ENCODE measurements around the gene FCHSD1.

Gene FCHSD1

GRCh38 chr5:141672841-141673813, 21.9 kb upstream of the FCHSD1 start:
- no peak for DNase-seq (ENCODE audit: low spot score)

- no peak for DNase-seq (ENCODE audit: low spot score)
Observed at GRCh38 chr5:141672071-141672840, 21.0 kb upstream of the FCHSD1 start.

GRCh38 chr5:141669520-141669919, 18.3 kb upstream of the FCHSD1 start:
- DNase-seq (ENCODE audit: low spot score), result no peak

GRCh38 chr5:141668601-141669265, 17.5 kb upstream of the FCHSD1 start:
- no peak for DNase-seq (ENCODE audit: low spot score)

- no peak for DNase-seq (ENCODE audit: low spot score)
Observed at GRCh38 chr5:141665995-141666940, 15.1 kb upstream of the FCHSD1 start.

- DNase-seq (ENCODE audit: low spot score), result peak; percentile 69
Observed at GRCh38 chr5:141664733-141665461, 13.7 kb upstream of the FCHSD1 start.

- no peak for DNase-seq (ENCODE audit: low spot score)
Observed at GRCh38 chr5:141663506-141663905, 12.3 kb upstream of the FCHSD1 start.

- DNase-seq (ENCODE audit: low spot score), result no peak
Observed at GRCh38 chr5:141662028-141662427, 10.8 kb upstream of the FCHSD1 start.

GRCh38 chr5:141657937-141658545, 6.8 kb upstream of the FCHSD1 start:
- DNase-seq (ENCODE audit: low spot score), result no peak

- DNase-seq (ENCODE audit: low spot score), result no peak
Observed at GRCh38 chr5:141657404-141657803, 6.2 kb upstream of the FCHSD1 start.

GRCh38 chr5:141656396-141656795, 5.2 kb upstream of the FCHSD1 start:
- no peak for DNase-seq (ENCODE audit: low spot score)

GRCh38 chr5:141655020-141655419, 3.8 kb upstream of the FCHSD1 start:
- no peak for DNase-seq (ENCODE audit: low spot score)

- no peak for DNase-seq (ENCODE audit: low spot score)
Observed at GRCh38 chr5:141654298-141654697, 3.1 kb upstream of the FCHSD1 start.

- DNase-seq (ENCODE audit: low spot score), result no peak
Observed at GRCh38 chr5:141651728-141652105, 499 bp upstream of the FCHSD1 start.

- no peak for DNase-seq (ENCODE audit: low spot score)
Observed at GRCh38 chr5:141649972-141650371, 1.2 kb downstream of the FCHSD1 start.

- DNase-seq (ENCODE audit: low spot score), result no peak
Observed at GRCh38 chr5:141649056-141649688, 2.0 kb downstream of the FCHSD1 start.

GRCh38 chr5:141647851-141648250, 3.4 kb downstream of the FCHSD1 start:
- DNase-seq (ENCODE audit: low spot score), result no peak

- no peak for DNase-seq (ENCODE audit: low spot score)
Observed at GRCh38 chr5:141647242-141647641, 4.0 kb downstream of the FCHSD1 start.

- no peak for DNase-seq (ENCODE audit: low spot score)
Observed at GRCh38 chr5:141646026-141646425, 5.2 kb downstream of the FCHSD1 start.

All from CD4-positive, alpha-beta T cell treated with Interleukin-6 at 100 ng/mL for 8 hours (primary cell).